ENCODE results near the gene CSPG4. TPM values are rescaled to one million over a fixed set of nuclear protein-coding genes. Genes with fewer than 3 reads are reported as not detected.
A peak's percentile ranks its signal among the peaks of the same experiment; 100 is the strongest.

Gene CSPG4
- total and polyA plus RNA-seq, 2 of the 13 experiments (the other 11 are each of a cell fraction or from before 2014, with no cell fraction given): 0.01 to 0.04 TPM

GRCh38 chr15:75663931-75664421 lies 48.7 kb downstream of the CSPG4 start (continued):
- TF ChIP-seq FOXA1 (IDR thresholded peaks at IDR 0.05): no peak
- peak; percentile 2; the same call in 1 of the 2 replicates for TF ChIP-seq FOXA1 (CRISPR knock-in tag; IDR thresholded peaks at IDR 0.05)
- TF ChIP-seq ZNF749 (CRISPR knock-in tag; IDR thresholded peaks at IDR 0.05; ENCODE audit: borderline replicate concordance): no peak
- no peak for TF ChIP-seq SMARCC2 (IDR thresholded peaks at IDR 0.05)
- no peak for TF ChIP-seq TARDBP (CRISPR knock-in tag; IDR thresholded peaks at IDR 0.05)
- no peak for TF ChIP-seq CENPX (CRISPR knock-in tag; IDR thresholded peaks at IDR 0.05)
- no peak for TF ChIP-seq NONO (IDR thresholded peaks at IDR 0.05)
- TF ChIP-seq NONO (CRISPR knock-in tag; conservative IDR thresholded peaks at IDR 0.05): peak; percentile 52; the same call in 1 of the 2 replicates
- TF ChIP-seq EEA1 (CRISPR knock-in tag; IDR thresholded peaks at IDR 0.05; ENCODE audit: borderline replicate concordance): no peak
- peak; percentile 79; the same call in 1 of the 2 replicates for TF ChIP-seq ZNF609 (CRISPR knock-in tag; IDR thresholded peaks at IDR 0.05; ENCODE audit: borderline replicate concordance)
- no peak for TF ChIP-seq GRHL1 (CRISPR knock-in tag; conservative IDR thresholded peaks at IDR 0.05)
- peak; percentile 54; the same call in 1 of the 2 replicates for TF ChIP-seq NR2C2 (CRISPR knock-in tag; IDR thresholded peaks at IDR 0.05; ENCODE audit: borderline replicate concordance)
- TF ChIP-seq DRAP1 (CRISPR knock-in tag; IDR thresholded peaks at IDR 0.05): no peak
- TF ChIP-seq ZNF296 (CRISPR knock-in tag; conservative IDR thresholded peaks at IDR 0.05): no peak
- no peak for TF ChIP-seq ZNF776 (CRISPR knock-in tag; IDR thresholded peaks at IDR 0.05)
- peak; percentile 73 for TF ChIP-seq ZNF687 (CRISPR knock-in tag; IDR thresholded peaks at IDR 0.05)

Measured in HepG2 (cell line).